NCI-H2227 (cell line): ENCODE measurements around the gene SYCN.
"Not testable (repeated sequence)": the region's sequence is repeated elsewhere in the genome, so short reads cannot be mapped to it uniquely, and the experiment has no call there.

ENCODE experiments used
- DNase-seq: peaks from one replicate; lab custom pipeline; 2025; ENCODE audit not compliant: unreplicated experiment; lab: John Stamatoyannopoulos, UW

Gene SYCN

DNA sequence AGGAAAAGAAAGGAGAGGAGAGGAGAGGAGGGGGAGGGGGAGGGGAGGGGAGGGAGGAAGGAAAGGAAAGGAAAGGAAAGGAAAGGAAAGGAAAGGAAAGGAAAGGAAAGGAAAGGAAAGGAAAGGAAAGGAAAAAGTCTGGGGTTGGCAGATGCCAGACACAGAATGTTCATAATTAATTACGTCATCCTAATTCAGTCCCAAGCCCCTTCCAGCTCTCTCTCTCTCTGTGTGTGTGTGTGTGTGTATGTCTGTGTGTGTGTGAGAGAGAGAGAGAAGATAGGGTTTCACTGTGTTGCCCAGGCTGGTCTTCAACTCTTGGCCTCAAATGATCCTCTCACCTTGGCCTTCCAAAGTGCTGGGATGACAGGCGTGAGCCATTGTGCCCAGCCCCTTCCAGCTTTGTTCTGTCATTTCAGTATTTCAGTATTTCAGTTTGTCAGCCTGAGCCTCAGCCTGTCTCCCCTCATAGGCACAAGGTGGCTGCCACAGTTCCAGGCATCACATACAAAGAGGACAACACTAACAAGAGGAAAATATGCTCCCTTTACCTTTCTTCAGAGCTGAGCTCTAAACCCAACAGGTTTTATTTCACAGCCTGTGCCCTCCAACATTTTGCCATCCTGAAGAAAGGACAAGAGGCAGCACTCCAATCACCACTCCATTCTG lies 26.2 kb upstream of the SYCN start:
- DNase-seq, result no peak

DNA sequence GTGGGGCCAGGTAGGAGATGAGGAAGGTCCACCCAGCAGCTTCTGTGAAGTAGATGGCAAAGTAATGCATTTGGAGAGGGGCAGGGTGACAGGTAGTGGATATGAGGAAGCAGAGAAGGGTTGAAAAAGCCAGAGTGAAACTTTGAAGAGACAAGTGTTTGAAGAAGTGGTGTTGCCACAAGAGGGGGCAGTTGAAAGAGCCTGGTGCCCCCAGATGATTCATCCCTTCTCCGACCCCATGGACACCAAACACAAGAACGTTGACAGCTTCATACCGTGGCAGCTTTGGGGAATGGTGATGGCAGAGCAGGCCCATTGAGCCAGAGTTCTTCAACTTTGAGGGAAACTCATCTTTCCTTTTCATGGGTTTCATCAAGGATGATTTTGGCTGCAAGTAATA lies 20.8 kb upstream of the SYCN start:
- DNase-seq, result no peak

DNA sequence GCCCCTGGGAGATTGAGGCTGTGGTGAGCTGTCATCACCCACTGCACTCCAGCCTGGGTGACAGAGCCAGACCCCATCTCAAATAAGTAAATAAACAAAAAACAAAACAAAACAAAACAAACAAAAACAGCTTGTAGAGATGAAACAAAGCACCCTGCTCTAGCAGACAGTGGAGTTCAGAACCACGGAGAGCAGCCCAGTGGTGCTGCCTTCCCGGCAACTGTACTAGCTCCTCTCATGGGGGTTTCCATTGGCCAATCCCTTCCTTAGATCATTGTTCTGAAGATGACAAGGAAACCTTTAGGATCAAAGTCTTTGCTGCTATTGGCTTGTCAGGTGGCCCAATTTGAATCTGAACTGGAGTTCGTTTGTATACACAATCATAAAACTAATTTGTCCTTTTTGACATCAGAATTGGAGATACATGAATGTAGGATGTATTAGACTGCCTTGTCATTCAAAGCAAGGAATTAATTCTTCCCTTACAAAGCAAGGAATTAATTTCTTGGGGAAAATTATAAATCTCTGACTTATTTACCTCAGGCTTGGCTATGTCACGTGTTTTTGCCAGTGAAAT lies 19.7 kb upstream of the SYCN start:
- DNase-seq, result no peak

DNA sequence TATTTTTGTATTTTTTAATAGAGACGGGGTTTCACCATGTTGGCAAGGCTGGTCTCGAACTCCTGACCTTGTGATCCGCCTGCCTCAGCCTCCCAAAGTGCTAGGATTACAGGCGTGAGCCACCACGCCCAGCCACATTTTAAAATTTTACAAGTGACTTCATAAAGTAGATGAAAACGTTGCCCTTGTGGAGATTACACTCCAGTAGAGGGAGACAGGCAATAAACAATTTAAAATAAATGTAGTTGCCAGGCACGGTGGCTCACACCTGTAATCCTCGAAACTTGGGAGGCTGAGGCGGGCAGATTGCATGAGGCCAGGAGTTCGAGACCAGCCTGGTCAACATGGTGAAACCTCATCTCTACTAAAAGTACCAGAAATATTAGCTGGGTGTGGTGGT lies 15.0 kb upstream of the SYCN start:
- not testable (repeated sequence) for DNase-seq

DNA sequence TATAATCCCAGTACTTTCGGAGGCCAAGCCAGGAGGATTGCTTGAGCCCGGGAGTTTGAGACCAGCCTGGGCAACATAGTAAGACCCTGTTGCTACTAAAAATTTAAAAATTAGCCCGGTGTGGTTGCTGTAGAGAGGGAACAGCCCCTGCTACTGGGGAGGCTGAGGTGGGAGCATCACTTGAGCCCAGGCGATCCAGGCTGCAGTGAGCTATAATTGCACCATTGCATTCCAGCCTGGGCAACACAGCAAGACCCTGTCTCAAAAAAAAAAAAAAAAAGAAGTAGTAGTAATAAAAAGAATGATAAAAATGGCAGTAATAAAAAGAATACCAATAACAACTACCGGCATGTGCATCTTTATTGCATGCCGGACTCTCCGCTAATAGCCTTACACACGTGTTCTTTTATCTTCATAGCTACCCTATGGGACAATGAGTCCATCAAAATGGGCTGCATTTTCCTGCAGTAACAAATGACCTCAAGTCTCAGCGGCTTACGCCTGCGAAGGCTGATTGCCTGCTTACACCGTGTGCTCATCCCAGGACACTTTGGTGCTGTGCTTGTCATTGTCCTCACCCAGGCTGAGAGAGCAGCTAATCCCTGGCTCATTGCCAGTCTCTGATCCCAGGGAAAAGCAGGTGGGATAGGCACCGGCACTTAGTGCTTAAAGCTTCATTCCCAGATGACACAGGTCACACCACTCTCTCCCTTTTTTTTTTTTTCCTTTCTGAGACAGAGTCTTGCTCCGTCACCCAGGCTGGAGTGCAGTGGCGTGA lies 14.4 kb upstream of the SYCN start:
- DNase-seq, result peak; percentile 62

DNA sequence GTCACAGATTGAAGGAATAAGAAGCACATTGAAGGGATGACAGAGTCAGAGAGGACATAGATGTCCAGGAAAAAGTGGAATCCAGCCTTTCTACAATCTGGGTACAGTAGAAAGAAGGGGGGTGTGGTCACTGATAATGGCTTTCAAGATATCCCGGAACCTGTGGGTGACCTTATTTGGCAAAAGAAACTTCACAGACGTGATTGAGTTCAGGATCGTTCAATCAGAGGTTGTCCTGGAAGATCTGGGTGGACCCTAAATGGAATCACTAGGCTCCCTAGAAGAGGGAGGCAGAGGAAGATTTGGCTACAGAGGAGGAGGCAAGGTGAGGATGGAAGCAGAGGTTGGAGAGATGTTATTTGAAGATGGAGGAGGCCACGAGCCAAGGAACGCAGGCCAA lies 13.0 kb upstream of the SYCN start:
- no peak for DNase-seq

DNA sequence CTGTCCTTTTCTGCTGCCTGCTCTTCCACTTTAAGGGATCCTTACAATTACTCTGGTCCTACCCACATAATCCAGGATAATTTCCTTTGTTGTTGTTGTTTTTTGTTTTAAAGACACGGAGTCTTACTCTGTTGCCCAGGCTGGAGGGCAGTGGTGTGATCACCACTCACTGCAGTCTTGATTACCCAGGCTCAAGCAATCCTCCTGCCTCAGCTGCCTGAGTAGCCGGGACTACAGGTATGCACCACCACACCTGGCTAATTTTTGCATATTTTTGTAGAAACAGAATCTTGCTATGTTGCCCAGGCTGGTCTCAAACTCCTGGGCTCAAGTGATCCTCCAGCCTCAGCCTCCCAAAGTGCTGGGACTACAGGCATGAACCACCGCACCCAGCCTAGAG lies 11.3 kb upstream of the SYCN start:
- DNase-seq, result not testable (repeated sequence)

DNA sequence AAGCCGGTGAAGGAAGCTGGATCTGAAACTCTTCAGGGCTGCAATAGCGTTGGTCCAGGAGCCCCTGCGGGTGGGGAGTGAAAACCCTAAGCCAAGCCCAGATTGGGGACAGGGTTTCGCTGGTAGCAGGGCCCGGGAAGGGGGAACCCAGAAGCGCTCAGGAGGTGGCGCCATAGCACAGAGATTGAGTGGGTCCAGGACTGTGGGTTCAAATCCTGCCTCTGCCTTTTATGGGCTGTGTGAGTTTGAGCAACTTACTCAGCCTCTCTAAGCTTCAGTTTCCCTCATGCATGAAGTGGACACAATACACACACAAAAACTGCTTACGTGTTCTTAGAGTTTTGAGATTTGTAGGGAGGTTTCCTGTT lies 8.3 kb upstream of the SYCN start:
- DNase-seq, result peak; percentile 76

DNA sequence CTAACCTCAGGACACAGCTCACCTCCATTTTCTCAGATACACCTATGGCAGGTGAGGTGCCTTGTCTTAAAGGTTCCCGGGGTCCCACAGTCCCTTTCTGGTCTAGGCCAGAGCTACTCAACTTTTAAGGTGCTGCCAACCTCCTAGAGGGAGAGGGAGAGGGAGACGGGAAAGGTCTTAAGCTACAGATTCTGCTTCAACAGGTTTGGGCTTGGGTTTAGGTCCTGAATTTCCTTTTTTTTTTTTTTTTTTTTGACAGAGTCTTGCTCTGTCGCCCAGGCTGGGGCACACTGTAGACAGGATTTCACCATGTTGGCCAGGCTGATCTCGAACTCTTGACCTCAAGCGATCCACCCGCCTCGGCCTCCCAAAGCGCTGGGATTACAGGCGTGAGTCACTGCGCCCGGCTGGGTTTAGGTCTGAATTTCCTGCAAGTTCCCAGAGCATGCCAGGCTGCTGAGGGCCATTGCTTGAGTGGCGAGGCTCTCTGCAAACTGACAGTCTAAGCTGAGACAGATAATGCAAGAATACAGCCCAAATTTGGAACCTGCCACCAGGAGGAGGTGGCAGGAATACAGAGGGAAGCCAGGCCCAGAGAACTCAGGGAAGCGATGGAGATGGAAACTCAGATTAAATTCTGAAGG lies 7.8 kb upstream of the SYCN start:
- DNase-seq, result no peak

DNA sequence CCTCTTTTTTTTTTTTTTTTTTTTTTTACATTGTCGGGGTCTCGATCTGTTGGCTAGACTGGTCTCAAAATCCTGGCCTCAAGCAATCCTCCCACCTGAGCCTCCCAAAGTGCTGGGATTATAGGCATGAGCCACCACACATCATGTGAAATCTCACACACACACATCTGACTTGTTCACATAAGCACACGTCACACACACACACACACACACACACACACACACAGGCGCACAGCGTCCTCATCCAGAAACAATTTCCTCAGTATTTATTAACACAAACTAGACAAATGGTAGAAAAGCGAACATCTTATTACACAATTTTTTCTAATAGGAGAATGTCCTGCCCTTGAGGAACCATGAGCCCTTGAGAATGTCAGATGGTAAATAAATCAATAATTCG lies 5.1 kb upstream of the SYCN start:
- no peak for DNase-seq

DNA sequence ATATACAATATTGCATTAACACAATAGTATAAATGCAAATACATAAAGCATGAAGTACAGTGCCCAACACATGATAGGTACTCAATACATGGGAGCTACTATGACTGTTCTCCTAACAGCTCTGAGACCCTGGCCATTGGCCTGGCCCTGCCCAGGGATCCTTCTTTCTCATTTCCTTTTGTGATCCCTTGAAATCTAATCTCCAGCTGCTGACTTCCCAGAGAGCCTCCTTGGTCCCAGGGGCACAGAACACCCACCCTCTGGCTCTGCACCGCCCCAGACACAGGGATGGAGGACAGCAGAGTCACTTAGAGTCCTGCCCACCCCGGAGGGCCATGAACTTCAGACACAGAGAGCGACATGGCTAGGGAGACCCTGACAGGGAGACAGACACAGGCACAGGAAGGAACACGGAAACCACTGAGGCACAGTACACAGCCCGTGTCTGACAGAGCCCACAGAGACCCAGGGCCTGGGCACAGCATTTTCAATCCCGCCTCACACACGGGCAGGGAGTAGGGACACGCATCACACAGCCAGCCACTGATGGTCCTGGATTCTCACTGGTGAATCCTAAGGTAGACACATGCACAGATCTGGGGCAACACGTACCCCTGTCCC lies 4.2 kb upstream of the SYCN start:
- no peak for DNase-seq

DNA sequence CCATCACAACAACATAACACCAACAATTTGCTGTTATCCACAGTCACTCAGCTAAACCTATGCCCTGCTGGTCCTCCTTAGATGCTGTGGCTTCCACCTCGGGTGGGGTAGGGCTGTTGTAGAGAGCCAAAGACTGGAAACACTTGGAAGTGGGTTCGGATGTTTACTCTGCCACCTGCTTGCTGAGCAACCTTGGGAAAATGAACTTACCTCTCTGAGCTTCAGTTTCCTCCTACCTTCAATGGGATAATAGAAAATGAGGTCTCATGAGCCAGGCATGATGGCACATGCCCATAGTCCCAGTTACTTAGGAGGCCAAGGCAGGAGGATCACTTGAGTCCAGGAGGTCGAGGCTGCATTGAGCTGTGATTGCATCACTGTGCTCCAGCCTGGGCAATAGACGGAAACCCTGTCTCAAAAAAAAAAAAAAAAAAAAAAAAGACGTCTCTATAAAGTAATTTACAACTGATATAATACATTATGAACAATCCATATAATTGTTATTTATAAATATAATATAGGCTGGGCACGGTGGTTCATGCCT lies 3.3 kb upstream of the SYCN start:
- no peak for DNase-seq

DNA sequence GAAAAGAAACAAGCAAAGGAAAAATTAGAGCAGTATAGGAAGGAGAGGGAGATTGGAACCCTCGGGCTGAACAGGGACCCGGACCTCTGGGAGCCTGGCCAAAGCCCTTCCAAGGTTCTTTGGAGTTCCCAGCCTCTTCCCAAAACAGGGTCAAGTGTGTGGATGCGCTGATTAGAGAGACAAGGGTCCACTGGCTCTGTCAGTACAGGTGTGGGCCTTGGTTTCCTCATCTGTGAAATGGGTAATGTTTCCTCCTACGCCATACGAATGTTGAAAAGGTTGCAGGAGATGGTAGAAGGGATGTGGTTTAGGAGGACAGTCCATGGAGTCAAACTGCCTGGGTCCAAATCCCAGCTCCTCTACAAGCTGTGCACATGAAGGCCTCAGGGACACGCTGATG lies 2.1 kb upstream of the SYCN start:
- DNase-seq, result no peak

DNA sequence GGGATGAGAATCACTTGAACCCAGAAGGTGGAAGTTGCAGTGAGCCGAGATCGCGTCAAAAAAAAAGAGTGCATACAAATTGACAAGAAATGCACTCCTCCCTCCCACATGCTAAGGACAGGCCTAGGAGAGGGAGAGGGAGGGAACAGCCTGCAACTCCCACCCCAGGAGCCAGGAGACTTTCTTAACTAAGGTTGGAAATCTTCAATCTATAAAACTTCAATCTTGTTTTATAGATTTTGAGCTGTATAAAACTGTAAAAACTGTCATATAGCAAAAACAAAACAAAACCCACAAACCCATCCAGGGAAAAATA lies 1.3 kb upstream of the SYCN start:
- DNase-seq, result no peak

DNA sequence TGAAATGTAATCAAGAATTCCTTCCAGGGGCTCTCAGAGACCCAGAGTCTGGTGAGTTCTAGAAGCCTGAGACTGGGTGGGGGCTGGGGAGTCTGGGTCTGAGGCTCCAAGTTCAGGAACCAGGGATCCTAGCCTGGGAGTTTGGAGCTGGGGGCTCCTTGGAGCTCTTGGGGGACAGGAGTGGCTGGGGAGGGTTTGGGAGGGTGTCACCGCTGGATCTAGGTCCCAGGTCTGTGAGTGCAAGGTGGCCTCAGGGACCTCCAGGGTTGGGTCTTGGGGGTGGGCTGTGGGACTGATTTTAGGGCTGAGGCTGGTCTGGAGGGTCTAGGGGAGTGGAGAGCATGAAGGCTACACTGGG lies 1.1 kb downstream of the SYCN start:
- no peak for DNase-seq

DNA sequence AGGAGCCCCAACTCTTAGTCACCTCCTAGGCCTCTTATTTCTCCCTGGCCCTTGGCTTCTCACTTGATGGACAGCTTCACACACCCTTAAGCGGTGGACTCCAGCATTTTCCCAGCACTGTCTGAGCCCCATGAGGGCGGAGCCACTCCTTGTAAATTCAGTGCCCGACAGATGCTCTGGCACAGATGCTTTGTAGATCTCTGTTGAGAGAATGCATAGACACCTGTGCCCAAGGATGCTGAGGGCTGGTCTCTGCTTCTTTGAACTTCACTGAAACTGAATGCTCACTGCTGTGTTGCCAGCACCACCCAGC lies 3.3 kb downstream of the SYCN start:
- no peak for DNase-seq

DNA sequence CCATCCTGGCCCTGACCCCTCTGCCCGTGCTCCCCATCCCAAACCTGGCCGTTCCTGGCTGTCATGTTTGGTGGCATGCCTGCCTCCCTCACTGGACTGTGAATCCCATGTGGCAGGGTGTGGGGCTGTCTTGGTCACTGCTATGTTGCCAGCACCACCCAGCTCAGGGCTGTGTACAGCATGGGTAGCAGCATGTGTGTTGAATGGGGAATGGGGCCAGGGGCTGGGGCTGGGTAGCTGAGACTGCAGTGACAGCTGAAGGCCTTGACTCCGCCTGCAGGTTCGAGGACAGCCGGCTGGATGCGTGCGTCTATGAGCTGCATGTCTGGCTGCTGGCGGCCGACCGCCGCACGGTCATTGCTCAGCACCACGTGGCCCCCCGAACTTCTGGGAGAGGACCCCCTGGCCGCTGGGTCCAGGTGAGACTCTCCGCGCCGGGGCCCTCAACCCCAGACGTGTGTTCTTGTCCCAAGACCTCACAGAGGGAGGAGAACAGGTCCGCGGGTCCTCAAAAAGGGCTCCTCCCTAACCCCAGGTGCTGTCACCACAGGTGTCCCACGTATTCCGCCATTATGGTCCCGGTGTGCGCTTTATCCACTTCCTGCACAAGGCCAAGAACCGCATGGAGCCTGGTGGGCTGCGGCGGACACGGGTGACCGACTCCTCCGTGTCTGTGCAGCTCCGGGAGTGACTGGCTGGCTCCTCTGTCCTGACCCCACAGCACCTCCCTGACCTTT lies 3.8 kb downstream of the SYCN start:
- no peak for DNase-seq

DNA sequence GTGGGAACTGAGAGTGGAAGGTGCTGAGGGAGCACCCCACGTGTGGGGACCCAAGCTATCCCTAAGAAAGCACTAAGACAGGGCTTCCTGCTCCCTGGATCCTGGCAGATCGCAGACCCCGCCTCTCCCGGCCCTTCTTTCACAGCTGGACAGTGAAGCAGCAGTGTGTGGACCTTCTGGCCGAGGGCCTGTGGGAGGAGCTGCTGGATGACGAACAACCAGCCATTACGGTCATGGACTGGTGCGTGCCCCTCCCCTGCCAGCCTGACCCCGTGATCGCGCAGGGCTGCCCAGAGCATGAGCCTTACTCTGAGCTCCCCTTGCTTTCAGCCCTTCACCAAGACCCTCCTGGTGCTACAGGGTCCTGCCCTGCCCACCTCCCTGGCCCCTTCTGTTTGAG lies 5.0 kb downstream of the SYCN start:
- peak; percentile 85 for DNase-seq

DNA sequence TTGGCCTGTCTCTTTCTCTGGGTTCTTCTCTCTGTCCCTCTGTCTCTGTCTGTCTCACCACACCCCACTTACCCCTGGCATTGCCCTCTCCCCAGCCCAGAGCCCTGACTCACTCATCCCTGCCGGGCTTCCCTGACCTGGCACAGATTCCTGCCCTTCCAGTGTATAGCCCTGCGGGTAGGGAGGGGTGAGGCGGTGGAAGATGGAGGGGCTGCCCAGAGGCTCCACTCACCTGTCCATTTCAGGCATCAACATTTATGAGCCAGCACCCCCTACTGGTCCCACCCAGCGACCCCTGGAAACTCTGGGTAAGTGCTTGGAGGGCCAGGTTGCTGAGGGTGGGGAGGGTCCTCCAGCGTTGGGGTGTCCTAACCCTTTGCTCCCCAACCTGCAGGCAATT lies 6.3 kb downstream of the SYCN start:
- DNase-seq, result no peak

DNA sequence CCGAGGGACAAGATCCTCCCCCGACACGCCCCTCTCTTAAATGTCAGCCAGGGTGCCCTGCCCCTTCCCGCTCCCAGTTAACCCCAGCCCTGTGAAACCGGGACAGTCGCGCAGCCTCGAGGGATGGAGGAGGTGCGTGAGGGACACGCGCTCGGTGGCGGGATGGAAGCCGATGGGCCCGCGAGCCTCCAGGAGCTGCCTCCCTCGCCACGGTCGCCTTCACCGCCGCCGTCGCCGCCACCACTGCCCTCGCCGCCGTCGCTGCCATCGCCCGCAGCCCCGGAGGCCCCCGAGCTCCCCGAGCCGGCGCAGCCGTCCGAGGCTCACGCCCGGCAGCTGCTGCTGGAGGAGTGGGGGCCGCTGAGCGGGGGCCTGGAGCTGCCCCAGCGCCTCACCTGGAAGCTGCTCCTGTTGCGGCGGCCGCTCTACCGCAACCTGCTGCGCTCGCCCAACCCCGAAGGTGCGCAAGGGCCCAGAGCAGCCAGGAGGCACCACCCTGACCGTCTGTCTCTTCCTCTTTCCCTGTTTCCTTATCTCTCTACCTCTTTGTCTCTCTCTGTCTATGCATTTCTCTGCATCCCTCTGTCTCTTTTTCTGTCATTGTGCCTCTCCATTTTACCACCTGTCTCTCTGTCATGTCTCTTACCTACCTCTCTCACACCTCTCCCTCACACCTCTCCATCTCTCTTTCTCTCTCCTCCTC lies 7.1 kb downstream of the SYCN start, which contains the start of gene NCCRP1:
TSS of gene NCCRP1 (plus strand) at position 105 of the 703 bp plus-strand sequence. CDS start at position 124, 19 bp downstream.
- peak; percentile 65 for DNase-seq
